VCaP (cell line): ENCODE results near the gene CD101.

Experiments
- H3K27ac ChIP-seq: fragments of 450-650 bp; 2 replicates; pipeline ENCODE4 v1.5.1; 2017
- CTCF ChIP-seq: fragments of 450-650 bp; conservative IDR thresholded peaks from 2 replicates; pipeline ENCODE4 v1.5.1; 2017; ENCODE audit warnings: mild to moderate bottlenecking, moderate library complexity

Gene CD101

GRCh38 chr1:116958977-116959376 is 42.6 kb upstream of the CD101 start:
- TF ChIP-seq CTCF, result no peak
- no peak overlapping the region for H3K27ac ChIP-seq

GRCh38 chr1:116961606-116962005 is 40.0 kb upstream of the CD101 start:
- TF ChIP-seq CTCF, result no peak
- H3K27ac ChIP-seq, result no peak overlapping the region

GRCh38 chr1:116962987-116963639 is 38.4 kb upstream of the CD101 start:
- no peak overlapping the region for H3K27ac ChIP-seq
- no peak for TF ChIP-seq CTCF

- TF ChIP-seq CTCF, result no peak
These were observed 34.8 kb upstream of the CD101 start for GRCh38 chr1:116966791-116967190.

GRCh38 chr1:116968724-116969123 is 32.8 kb upstream of the CD101 start:
- H3K27ac ChIP-seq, result no peak overlapping the region
- TF ChIP-seq CTCF, result no peak

More at GRCh38 chr1:116966791-116967190, 34.8 kb upstream of the CD101 start:
- H3K27ac ChIP-seq, result no peak overlapping the region

GRCh38 chr1:116971258-116971860 is 30.2 kb upstream of the CD101 start:
- TF ChIP-seq CTCF, result no peak
- no peak overlapping the region for H3K27ac ChIP-seq

GRCh38 chr1:116971965-116972673 is 29.4 kb upstream of the CD101 start:
- H3K27ac ChIP-seq, result no peak overlapping the region
- TF ChIP-seq CTCF, result no peak
